HG03108 (cell line): ENCODE data around the gene ZNF407.
A peak's percentile ranks its signal among the peaks of the same experiment; 100 is the strongest.

Experiments
- ATAC-seq: cut with Tn5 transposase; IDR thresholded peaks from one replicate; pipeline ENCODE4 v1.9.1; 2021; ENCODE audit warnings: moderate library complexity; ENCODE audit not compliant: unreplicated experiment

ZNF407 gene

DNA sequence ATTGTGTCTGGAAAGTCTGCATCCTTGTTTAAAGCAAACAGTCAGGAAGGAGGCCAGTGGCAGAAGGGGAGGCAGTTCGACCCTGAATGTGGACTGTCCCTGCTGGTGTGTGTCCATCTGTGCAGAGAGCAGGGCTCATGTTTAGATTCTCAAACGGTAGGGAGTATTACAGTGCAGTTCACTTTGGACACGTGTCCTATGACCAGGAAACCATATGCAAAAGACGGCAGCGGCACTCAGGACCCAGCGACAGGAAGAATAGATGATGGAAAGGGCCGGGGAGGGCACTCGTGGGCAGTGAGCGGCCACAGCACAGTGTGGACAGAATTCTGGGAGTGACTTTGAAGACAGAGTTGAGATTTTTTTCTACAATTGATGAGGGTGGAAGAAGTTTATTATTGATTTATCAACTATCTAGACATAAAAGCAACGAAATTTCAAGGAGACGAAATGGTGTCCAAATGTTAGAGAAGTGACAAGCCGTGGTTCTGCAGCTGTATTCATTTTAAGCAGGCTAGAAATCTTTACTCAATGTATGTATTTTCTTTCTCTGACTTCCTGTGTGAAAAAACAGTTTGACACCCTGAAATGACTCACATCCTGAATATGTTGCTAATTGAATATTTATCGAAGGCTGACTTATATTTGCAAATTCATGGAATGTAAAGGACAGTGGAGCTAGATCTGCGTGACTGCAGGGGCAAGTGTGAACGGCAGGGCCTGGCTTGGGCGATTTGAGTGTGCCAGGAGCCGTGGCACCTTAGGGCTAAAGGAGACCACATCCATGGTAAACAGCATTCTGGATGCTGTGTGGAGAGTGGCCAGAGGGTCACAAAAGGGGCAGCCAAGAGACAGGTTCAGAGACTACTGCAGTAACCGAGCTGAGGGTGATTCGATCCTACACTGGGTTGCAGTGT, 397.1 kb downstream of the ZNF407 start:
- peak; percentile 75 for ATAC-seq

DNA sequence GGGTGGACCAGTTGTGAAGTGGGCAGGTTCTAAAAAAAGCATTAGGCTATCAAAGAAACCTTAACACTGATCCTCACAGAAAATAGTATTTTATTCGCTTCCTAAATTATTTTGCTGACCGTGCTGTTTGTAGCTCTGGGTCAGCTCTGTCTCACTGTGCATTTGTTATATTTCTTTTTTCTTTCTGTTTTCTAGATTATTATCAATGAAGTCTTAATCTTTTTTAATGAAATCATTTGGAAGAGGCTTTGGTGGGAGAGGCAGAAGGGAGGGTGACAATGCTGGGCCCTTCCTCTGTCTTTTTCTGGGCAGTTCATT, 397.7 kb downstream of the ZNF407 start:
- no peak for ATAC-seq

DNA sequence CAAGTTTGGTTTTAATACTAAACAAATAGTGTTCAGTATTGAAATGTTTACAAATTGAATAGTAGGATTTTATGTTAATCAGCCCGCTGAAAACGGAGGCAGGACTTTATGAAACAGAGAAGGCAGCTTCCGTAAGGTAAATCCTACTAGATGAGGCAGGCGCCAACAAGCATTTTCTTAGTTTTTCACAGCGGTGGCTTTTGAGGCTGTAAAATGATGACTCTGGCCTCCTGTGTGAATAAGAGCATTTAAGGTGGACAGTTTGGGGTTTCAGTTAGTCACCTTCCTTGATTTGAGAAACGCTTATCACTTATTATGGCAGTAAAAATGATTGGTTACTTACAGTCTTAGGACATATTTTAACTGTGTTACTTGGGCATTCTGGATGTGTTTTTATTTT, 398.4 kb downstream of the ZNF407 start:
- ATAC-seq: no peak

- no peak for ATAC-seq
Observed at GRCh38 chr18:74996996-74997395, 399.3 kb downstream of the ZNF407 start.

- ATAC-seq: no peak
Observed at GRCh38 chr18:75000920-75001319, 403.2 kb downstream of the ZNF407 start.

GRCh38 chr18:75003039-75003438, 405.4 kb downstream of the ZNF407 start:
- no peak for ATAC-seq

DNA sequence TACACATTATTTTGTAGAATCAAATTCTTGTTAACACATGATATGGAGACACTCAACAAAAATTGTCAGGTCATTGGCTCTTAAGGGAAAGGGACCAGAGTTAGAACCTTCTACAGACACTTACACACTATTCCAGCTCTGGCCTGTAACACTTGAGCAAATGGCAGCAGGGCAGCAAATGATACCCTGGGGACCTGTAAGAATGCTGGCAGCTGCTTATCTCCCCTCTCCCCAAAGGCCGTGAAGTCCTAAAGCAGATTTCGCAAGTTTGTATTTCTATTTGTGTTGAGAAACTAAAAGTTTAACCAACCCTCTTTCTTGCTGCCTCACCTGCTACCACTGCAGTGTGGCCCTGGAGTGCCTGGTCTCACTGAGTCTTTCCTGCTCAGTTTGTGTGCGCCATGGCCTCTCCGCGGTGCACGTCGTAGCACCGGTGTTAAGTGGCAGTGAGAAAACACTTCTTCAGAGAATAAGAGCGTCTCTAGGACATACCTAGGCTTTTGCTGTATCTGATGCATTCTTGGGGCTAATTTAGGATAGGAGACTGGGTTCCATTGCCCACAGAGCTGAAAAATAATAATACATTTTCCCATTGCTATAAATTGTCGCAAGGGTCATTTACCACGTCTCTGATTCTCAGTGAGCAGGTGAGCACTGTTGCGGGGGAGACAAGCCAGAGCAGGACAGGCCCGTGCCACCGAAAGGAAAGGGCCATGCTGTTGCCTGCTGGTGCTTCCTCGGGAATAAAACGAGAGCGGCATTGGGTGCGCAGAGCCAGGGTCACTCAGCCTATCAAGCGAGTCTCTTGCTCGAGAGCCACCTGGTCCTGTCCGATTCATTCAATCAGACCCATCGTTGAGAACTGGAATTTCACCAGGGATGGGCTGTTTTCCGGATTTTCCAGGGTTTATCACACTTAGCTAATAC, 406.4 kb downstream of the ZNF407 start:
- no peak for ATAC-seq

DNA sequence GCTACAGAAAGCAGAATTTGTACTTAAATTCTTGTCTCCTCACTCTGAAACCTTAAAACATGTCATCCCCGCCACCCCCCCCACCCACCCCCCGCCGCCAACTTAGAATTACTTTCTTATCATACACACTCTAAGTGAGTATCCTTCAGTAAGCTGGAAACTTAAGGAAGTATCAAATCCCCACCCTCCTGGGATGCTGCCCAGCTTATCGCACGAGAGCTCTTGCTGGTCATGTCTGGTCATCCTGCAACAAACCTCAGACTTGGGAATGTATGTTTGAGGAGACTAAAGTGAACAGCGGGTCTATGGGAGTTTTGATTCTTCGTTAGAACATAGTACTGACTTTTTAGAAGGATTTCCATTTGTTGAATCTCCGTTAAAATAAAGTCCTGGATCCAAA, 408.0 kb downstream of the ZNF407 start:
- no peak for ATAC-seq

GRCh38 chr18:75008186-75008585, 410.5 kb downstream of the ZNF407 start:
- no peak for ATAC-seq

DNA sequence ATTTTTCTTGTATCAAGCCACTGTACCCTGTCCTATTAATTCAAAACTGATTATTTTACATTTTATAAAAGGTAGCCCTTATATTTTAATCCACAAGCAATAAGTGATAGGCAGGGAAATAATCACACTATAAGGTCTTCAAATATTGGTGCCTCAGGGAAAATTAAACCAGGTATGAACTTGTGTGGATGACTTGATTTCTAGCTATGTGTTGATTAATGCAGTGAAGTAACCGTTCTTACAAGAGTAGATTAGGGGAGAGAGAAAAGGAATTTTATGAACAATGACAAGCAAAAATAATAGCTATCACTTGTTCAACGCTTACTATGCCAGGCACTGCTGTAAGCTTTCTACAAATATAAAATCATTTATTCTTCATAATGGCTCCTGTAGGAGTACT, 411.6 kb downstream of the ZNF407 start:
- ATAC-seq: no peak

GRCh38 chr18:75009878-75010277, 412.2 kb downstream of the ZNF407 start:
- no peak for ATAC-seq

- ATAC-seq: no peak
Observed at GRCh38 chr18:75010278-75010677, 412.6 kb downstream of the ZNF407 start.

- ATAC-seq: no peak
Observed at GRCh38 chr18:75010689-75011088, 413.0 kb downstream of the ZNF407 start.

DNA sequence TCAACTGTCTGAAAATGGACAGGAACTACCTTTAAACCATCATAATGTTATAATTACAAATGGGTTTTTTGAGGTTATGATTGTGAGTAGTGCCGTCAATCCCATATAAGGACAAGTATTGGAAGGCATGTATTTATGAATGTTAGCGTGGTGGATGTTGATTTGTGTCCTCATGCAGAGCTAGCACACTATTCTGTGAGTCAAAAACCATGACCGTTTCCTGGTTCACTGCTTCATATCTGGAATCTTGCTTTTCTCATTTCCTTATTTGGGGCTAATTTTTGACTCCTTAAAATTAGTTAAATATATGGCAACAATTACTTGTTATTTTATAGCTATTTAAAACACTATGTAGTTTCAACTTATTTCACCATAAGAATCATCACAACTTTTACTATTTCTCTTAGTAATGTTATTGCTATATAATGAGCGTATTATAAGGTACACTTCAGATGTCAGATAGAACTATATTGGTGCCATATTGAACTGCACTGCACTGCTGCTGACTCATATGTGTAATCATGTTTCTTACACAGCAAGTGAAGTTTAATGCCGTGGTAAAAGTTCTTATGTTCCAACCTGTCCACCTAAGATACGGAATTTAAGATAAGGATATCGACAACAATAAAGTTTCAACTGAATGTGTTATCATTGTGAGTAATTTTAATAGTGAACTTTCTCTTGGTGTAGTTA, 418.5 kb downstream of the ZNF407 start:
- ATAC-seq: peak; percentile 85

- no peak for ATAC-seq
Observed at GRCh38 chr18:75023473-75023872, 425.8 kb downstream of the ZNF407 start.

GRCh38 chr18:75024871-75025270, 427.2 kb downstream of the ZNF407 start:
- ATAC-seq: no peak

DNA sequence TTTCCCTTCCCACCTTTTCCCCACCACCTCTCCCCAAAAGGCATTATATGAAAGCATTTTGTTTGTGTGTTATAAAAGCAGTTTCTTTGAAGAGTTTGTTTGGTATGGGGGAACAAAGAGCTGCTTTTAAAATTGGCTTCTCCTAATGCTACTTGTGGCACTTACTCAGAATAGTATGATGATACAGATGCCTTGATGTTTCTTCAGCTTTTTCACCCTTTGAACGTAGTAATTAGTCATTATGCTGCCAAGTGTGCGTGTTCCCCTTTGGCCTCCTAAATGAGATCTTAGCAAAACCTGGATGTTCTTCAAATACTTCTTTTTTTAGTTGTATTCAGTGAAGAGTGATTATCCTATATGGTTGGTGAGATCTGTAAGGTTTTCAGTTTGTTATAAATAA, 427.9 kb downstream of the ZNF407 start:
- ATAC-seq: no peak

DNA sequence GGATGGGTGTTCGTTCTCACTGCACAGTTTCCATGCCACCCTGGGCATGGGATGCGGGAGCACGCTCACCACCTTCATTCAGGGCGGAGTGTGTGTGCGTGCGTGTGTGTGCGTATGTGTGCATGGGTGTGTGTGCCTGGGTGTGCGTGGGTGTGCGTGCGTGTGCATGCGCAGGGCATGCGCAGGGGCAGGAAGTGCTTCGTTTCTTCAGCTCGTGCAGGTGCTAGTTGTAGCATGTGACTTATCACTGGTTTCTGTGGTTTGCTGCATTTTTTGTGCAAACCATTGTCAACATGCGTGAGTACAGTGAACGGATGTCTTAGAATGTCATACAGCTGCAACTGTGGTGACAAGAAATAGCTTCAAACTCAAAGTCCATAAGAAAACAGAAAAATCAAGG, 431.8 kb downstream of the ZNF407 start:
- ATAC-seq: no peak

GRCh38 chr18:75031717-75032317, 434.1 kb downstream of the ZNF407 start:
- no peak for ATAC-seq

DNA sequence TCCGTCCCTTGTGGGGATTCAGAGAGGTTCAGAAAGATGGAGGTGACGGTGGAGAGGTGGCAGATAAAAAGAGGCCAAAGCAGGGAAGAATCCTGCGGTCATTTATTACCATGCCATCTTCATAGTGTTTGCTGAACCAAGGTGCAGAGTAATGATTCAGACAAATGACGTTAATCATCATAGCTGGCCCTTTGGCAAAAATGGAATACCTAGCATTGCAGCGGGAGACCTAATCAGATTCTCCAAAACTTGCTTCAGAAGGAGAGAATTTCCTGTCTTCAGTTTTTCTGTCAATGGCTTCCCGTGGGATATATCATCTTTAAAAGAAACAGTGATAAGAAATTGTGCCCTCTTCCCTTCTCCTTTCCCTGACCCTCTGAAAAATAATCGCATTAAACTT, 435.8 kb downstream of the ZNF407 start:
- ATAC-seq: no peak

DNA sequence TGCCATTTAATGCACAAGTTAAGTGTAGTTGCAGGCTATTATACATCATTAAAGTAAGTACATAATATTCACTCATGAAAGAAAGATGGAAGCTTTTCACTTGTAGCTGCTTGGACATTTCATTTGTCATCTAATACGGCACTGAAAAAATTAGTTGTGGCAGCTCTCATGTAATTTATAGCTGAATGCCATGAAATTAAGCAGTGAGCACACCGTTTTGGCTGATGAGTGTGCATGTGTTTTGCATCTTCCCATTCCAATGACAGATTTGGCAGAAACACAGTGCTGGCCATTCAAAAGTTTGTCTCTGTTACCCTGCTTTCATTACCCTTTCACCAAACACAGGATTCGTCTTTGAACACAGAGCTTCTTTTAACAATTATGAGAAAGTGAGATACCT, 437.3 kb downstream of the ZNF407 start:
- no peak for ATAC-seq
